Liver (tissue), 9 donors: ENCODE measurements around the gene CDH4. TPM values are rescaled to one million over a fixed set of nuclear protein-coding genes. Genes with fewer than 3 reads are reported as not detected.

ENCODE experiments used
- DNase-seq: peaks from one replicate; pipeline ENCODE4 v3.0.0-alpha.2; 2017; ENCODE audit warnings: low spot score
- H3K27ac ChIP-seq, 2 donors: one replicate each; pipeline ENCODE4 v1.7.0; 2013; ENCODE audit warnings: inconsistent platforms in 2 of 2, low read length in 2 of 2, control low read depth in 1 of 2, low read depth in 1 of 2, mild to moderate bottlenecking in 1 of 2
- H3K27me3 ChIP-seq, 4 donors: one replicate each; pipeline versions ENCODE4 v1.6.1 to v1.7.0; 2013; ENCODE audit warnings: low read length in 3 of 4, inconsistent platforms in 1 of 4, mild to moderate bottlenecking in 1 of 4, moderate library complexity in 1 of 4; ENCODE audit not compliant: control insufficient read depth in 4 of 4, insufficient read depth in 4 of 4
- H3K36me3 ChIP-seq, 4 donors: one replicate each; pipeline versions ENCODE4 v1.6.1 to v1.7.0; 2013; ENCODE audit warnings: low read length in 3 of 4, mild to moderate bottlenecking in 3 of 4, low read depth in 1 of 4, moderate library complexity in 1 of 4; ENCODE audit not compliant: control insufficient read depth in 4 of 4, insufficient read depth in 3 of 4
- H3K4me1 ChIP-seq, 4 donors: one replicate each; pipeline versions ENCODE4 v1.6.1 to v1.7.0; 2013; ENCODE audit warnings: low read length in 3 of 4, mild to moderate bottlenecking in 3 of 4, moderate library complexity in 1 of 4; ENCODE audit not compliant: control insufficient read depth in 4 of 4, insufficient read depth in 4 of 4
- H3K4me3 ChIP-seq, 3 donors: one replicate each; pipeline versions ENCODE4 v1.6.1 to v1.7.0; 2013; ENCODE audit warnings: low read length in 3 of 3, control low read depth in 1 of 3, low read depth in 1 of 3, mild to moderate bottlenecking in 1 of 3
- H3K9ac ChIP-seq, 2 donors: one replicate each; pipeline ENCODE4 v1.7.0; 2013; ENCODE audit warnings: low read length in 2 of 2, mild to moderate bottlenecking in 2 of 2, moderate library complexity in 2 of 2, control low read depth in 1 of 2, low read depth in 1 of 2
- H3K9me3 ChIP-seq, 4 donors: one replicate each; pipeline versions ENCODE4 v1.6.1 to v1.7.0; 2013; ENCODE audit warnings: low read length in 3 of 4; ENCODE audit not compliant: control insufficient read depth in 4 of 4
- ATF3 ChIP-seq: IDR thresholded peaks from 2 replicates; pipeline ENCODE4 v1.6.1; 2016; ENCODE audit warnings: antibody characterized with exemption
- CTCF ChIP-seq: fragments of 150-350 bp; IDR thresholded peaks from 2 replicates; pipeline ENCODE4 v1.5.1; 2017; ENCODE audit warnings: improper control_type of control experiment, low read depth, low read length; ENCODE audit not compliant: missing input control
- EGR1 ChIP-seq, 2 donors: IDR thresholded peaks; 2 replicates each; pipeline ENCODE4 v1.6.1; 2016 to 2018; ENCODE audit warnings: antibody characterized with exemption in 2 of 2, low read depth in 2 of 2
- FOXA1 ChIP-seq: IDR thresholded peaks from 2 replicates; pipeline ENCODE4 v1.6.1; 2016; ENCODE audit warnings: antibody characterized with exemption
- FOXA2 ChIP-seq: IDR thresholded peaks from 2 replicates; pipeline ENCODE4 v1.6.1; 2016; ENCODE audit warnings: antibody characterized with exemption
- GABPA ChIP-seq, 2 donors: IDR thresholded peaks in 1 of 2; conservative IDR thresholded peaks in 1 of 2; 2 replicates each; pipeline ENCODE4 v1.6.1; 2016; ENCODE audit warnings: antibody characterized with exemption in 2 of 2, mild to moderate bottlenecking in 1 of 2, moderate library complexity in 1 of 2
- HNF4A ChIP-seq, 2 donors: conservative IDR thresholded peaks; 2 replicates each; pipeline ENCODE4 v1.6.1; 2016; ENCODE audit warnings: antibody characterized with exemption in 2 of 2, mild to moderate bottlenecking in 2 of 2
- HNF4G ChIP-seq: IDR thresholded peaks from 2 replicates; pipeline ENCODE4 v1.6.1; 2016; ENCODE audit warnings: antibody characterized with exemption
- JUND ChIP-seq, 2 donors: IDR thresholded peaks; 2 replicates each; pipeline ENCODE4 v1.6.1; 2016; ENCODE audit warnings: antibody characterized with exemption in 2 of 2
- MAX ChIP-seq: IDR thresholded peaks from 2 replicates; pipeline ENCODE4 v1.6.1; 2016; ENCODE audit warnings: antibody characterized with exemption
- NR2F2 ChIP-seq: IDR thresholded peaks from 2 replicates; pipeline ENCODE4 v1.6.1; 2016; ENCODE audit warnings: antibody characterized with exemption
- RAD21 ChIP-seq, 2 donors: IDR thresholded peaks; 2 replicates each; pipeline ENCODE4 v1.6.1; 2016; ENCODE audit warnings: antibody characterized with exemption in 2 of 2, mild to moderate bottlenecking in 2 of 2
- REST ChIP-seq: IDR thresholded peaks from 2 replicates; pipeline ENCODE4 v1.6.1; 2016; ENCODE audit warnings: antibody characterized with exemption, mild to moderate bottlenecking
- RXRA ChIP-seq, 2 donors: IDR thresholded peaks; 2 replicates each; pipeline ENCODE4 v1.6.1; 2017 to 2018; ENCODE audit warnings: antibody characterized with exemption in 2 of 2, mild to moderate bottlenecking in 1 of 2
- SP1 ChIP-seq: IDR thresholded peaks from 2 replicates; pipeline ENCODE4 v1.6.1; 2018; ENCODE audit warnings: antibody characterized with exemption, mild to moderate bottlenecking
- TAF1 ChIP-seq: conservative IDR thresholded peaks from 2 replicates; pipeline ENCODE4 v1.6.1; 2016; ENCODE audit warnings: antibody characterized with exemption, mild to moderate bottlenecking
- YY1 ChIP-seq: IDR thresholded peaks from 2 replicates; pipeline ENCODE4 v1.6.1; 2016; ENCODE audit warnings: antibody characterized with exemption, mild to moderate bottlenecking
- ZBTB33 ChIP-seq: IDR thresholded peaks from 2 replicates; pipeline ENCODE4 v1.6.1; 2016; ENCODE audit warnings: antibody characterized with exemption
- WGBS: extraction: QIAGEN DNeasy Blood & Tissue Kit; methylation state at CpG from one replicate; pipeline ENCODE4 v1.1.7; 2013; 5-methylcytosine and 5-hydroxymethylcytosine counted together
- polyA plus RNA-seq, 2 donors: library from polyadenylated mRNA; stranded (reverse) in 1 of 2; unstranded in 1 of 2; fragments of 200-250 nt in 1 of 2; fragments of >200 nt in 1 of 2; fragmentation: Nextera tagmentation in 1 of 2; extraction: Ambion mirVana in 1 of 2; gene quantifications; one replicate each; pipeline versions ENCODE4 v1.2.1 to v1.2.3, GENCODE V29; 2013 to 2015
- total RNA-seq, 2 donors: library from RNA; depleted of rRNA; stranded (reverse); fragments of >200 nt; gene quantifications; one replicate each; pipeline ENCODE4 v1.2.3, GENCODE V29; 2014
- donor health status: healthy.
- donor health status: healthy.
- donor health status: healthy.
- donor health status: healthy.
- donor health status: healthy.

CDH4 gene
- total and polyA plus RNA-seq, 4 donors, result 0.03 to 0.25 (median 0.19) TPM; not detected in 1

- Histone ChIP-seq H3K9ac (no peak overlapping the region), H3K27me3 (peaks cover 0 to 2% (median 0%) of the 10 kb centered on the region in 4 donors), H3K9me3 (no peaks in the 10 kb centered on the region), H3K27ac (no peak overlapping the region), H3K4me1 (no peaks in the 10 kb centered on the region), H3K4me3 (no peak overlapping the region), H3K36me3 (no peaks in the 10 kb centered on the region)
- no peak for DNase-seq
- no peak for TF ChIP-seq HNF4G
- no peak for TF ChIP-seq ZBTB33
- TF ChIP-seq SP1, result no peak
- TF ChIP-seq RXRA (IDR thresholded peaks at IDR 0.05), result no peak
- no peak for TF ChIP-seq TAF1
- TF ChIP-seq MAX, result no peak
- no peak for TF ChIP-seq YY1
- TF ChIP-seq ATF3, result no peak
- no peak for TF ChIP-seq FOXA2
- TF ChIP-seq EGR1 (IDR thresholded peaks at IDR 0.05; ENCODE audit: low read depth in 2 of 2), result no peak
- 82% methylated on average over 20 of the region's 20 CpGs for WGBS
Measured at GRCh38 chr20:61668771-61669503, 416.9 kb downstream of the CDH4 start.

GRCh38 chr20:61670274-61670673, 418.2 kb downstream of the CDH4 start:
- Histone ChIP-seq H3K4me3 (no peak overlapping the region), H3K36me3 (no peaks in the 10 kb centered on the region), H3K9me3 (no peaks in the 10 kb centered on the region), H3K9ac (no peak overlapping the region), H3K27ac (no peak overlapping the region), H3K4me1 (no peaks in the 10 kb centered on the region), H3K27me3 (peaks cover 0 to 2% (median 0%) of the 10 kb centered on the region in 4 donors)
- WGBS, result 58% methylated on average over 3 of the region's 3 CpGs
- no peak for DNase-seq
- TF ChIP-seq RAD21 (IDR thresholded peaks at IDR 0.05) (no peak), SP1 (no peak), GABPA (IDR thresholded peaks at IDR 0.05 in 1 of 2, conservative IDR thresholded peaks at IDR 0.05 in 1 of 2) (no peak), CTCF (no peak), FOXA2 (no peak), EGR1 (IDR thresholded peaks at IDR 0.05; ENCODE audit: low read depth in 2 of 2) (no peak), JUND (IDR thresholded peaks at IDR 0.05) (no peak), ZBTB33 (no peak), YY1 (no peak), RXRA (IDR thresholded peaks at IDR 0.05) (no peak), NR2F2 (no peak), FOXA1 (no peak), HNF4A (conservative IDR thresholded peaks at IDR 0.05) (no peak), HNF4G (no peak), TAF1 (no peak), REST (no peak), MAX (no peak), ATF3 (no peak)
